ENCODE results near the gene ELP5. TPM values are rescaled to one million over a fixed set of nuclear protein-coding genes. Genes with fewer than 3 reads are reported as not detected.

Gene ELP5
- total and polyA plus RNA-seq, 2 experiments from 2014 or later, result 38.3 to 41.4 TPM

DNA sequence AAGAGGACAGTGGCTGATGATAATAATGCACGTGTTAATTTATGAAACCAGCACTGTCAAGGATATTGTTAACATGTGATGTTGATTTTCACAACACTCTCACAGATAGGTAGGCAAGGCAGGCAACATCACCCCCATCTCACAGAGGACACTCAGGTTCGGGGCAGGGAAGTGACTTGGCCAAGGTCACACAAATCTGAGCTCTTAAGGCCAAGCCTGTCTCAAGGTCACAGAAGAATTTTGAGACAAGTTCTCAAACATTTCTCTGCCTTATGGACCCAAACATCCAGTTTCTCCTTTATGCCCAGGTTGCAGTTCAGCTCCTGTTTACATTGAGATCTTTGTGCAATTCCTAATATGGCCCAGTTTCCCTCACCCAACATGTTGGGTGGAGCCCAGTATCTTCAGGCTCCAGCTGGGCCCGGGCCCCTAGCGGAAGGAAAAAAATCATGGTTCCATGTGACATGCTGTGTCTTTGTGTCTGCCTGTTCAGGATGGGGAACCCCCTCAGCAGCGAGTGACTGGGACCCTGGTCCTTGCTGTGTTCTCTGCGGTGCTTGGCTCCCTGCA, 30.8 kb downstream of the ELP5 start:
- Mint-ChIP-seq H3K36me3 (ENCODE audit: low read depth) (peaks cover 8% of the 10 kb centered on the region), H3K9me3 (no peaks in the 10 kb centered on the region; the same call in 2 of the 3 replicates), H3K4me1 (peaks cover 24% of the 10 kb centered on the region), H3K27ac (no peak overlapping the region), H3K4me3 (peak overlapping the region; percentile 59), H3K27me3 (ENCODE audit: insufficient read depth, low read depth, poor library complexity) (peaks cover 21% of the 10 kb centered on the region)
- Histone ChIP-seq H3K27ac (ENCODE audit: low read depth) (no peak overlapping the region), H3K4me1 (ENCODE audit: insufficient read depth) (peaks cover 13% of the 10 kb centered on the region; the same call in 1 of the 2 replicates), H3K4me3 (peak overlapping the region; percentile 89), H2AFZ (no peak overlapping the region), H3K4me2 (peak overlapping the region; percentile 86), H3K79me2 (replicated peaks; ENCODE audit: insufficient read depth) (no peaks in the 10 kb centered on the region), H3K36me3 (ENCODE audit: insufficient read depth) (peaks cover 5% of the 10 kb centered on the region; the same call in 1 of the 2 replicates), H4K20me1 (replicated peaks; ENCODE audit: insufficient read depth) (peaks cover 3% of the 10 kb centered on the region; the same call in 1 of the 2 replicates), H3K9me2 (ENCODE audit: insufficient read depth) (no peaks in the 10 kb centered on the region), H3K27me3 (ENCODE audit: insufficient read depth) (peaks cover 10% of the 10 kb centered on the region), H3F3A (replicated peaks; ENCODE audit: low read depth) (peaks cover 15% of the 10 kb centered on the region; the same call in 1 of the 2 replicates)
- DNase-seq (ENCODE audit: low spot score), result no peak
- TF ChIP-seq ZNF462 (CRISPR knock-in tag; IDR thresholded peaks at IDR 0.05) (no peak), EZH2 (IDR thresholded peaks at IDR 0.05; ENCODE audit: low read depth, unreplicated experiment) (no peak), POLR2AphosphoS5 (IDR thresholded peaks at IDR 0.05; ENCODE audit: low read depth) (no peak), STAT1 (IDR thresholded peaks at IDR 0.05; ENCODE audit: unreplicated experiment) (no peak), EZH2phosphoT487 (IDR thresholded peaks at IDR 0.05; ENCODE audit: unreplicated experiment) (no peak), NANOG (IDR thresholded peaks at IDR 0.05; ENCODE audit: borderline replicate concordance) (no peak), CTCF (conservative IDR thresholded peaks at IDR 0.05; ENCODE audit: low read depth in 2 of 2) (no peak), ZNF331 (CRISPR knock-in tag; IDR thresholded peaks at IDR 0.05; ENCODE audit: low read depth) (no peak), JUNB (IDR thresholded peaks at IDR 0.05; ENCODE audit: unreplicated experiment) (no peak)
- TF ChIP-seq, protein P1, sequence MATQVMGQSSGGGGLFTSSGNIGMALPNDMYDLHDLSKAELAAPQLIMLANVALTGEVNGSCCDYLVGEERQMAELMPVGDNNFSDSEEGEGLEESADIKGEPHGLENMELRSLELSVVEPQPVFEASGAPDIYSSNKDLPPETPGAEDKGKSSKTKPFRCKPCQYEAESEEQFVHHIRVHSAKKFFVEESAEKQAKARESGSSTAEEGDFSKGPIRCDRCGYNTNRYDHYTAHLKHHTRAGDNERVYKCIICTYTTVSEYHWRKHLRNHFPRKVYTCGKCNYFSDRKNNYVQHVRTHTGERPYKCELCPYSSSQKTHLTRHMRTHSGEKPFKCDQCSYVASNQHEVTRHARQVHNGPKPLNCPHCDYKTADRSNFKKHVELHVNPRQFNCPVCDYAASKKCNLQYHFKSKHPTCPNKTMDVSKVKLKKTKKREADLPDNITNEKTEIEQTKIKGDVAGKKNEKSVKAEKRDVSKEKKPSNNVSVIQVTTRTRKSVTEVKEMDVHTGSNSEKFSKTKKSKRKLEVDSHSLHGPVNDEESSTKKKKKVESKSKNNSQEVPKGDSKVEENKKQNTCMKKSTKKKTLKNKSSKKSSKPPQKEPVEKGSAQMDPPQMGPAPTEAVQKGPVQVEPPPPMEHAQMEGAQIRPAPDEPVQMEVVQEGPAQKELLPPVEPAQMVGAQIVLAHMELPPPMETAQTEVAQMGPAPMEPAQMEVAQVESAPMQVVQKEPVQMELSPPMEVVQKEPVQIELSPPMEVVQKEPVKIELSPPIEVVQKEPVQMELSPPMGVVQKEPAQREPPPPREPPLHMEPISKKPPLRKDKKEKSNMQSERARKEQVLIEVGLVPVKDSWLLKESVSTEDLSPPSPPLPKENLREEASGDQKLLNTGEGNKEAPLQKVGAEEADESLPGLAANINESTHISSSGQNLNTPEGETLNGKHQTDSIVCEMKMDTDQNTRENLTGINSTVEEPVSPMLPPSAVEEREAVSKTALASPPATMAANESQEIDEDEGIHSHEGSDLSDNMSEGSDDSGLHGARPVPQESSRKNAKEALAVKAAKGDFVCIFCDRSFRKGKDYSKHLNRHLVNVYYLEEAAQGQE (IDR thresholded peaks at IDR 0.05; ENCODE audit: unreplicated experiment), result no peak
- ATAC-seq, result no peak

All from GM23338 (cell line).